Stimulated activated CD8-positive, alpha-beta memory T cell treated with anti-CD3 and anti-CD28 coated beads, Interleukin-15, amount 100 ng/mL, for 1 hour (primary cell): Measurements from ENCODE around the gene CNDP1.
"Not testable (repeated sequence)": the region's sequence is repeated elsewhere in the genome, so short reads cannot be mapped to it uniquely, and the experiment has no call there.

Experiments
- DNase-seq: peaks from one replicate; pipeline ENCODE4 v3.0.0-alpha.2; 2020; ENCODE audit warnings: low read depth

CNDP1 gene

GRCh38 chr18:74521068-74521725, 13.1 kb upstream of the CNDP1 start:
- no peak for DNase-seq

- DNase-seq = no peak
These were observed 11.4 kb upstream of the CNDP1 start for GRCh38 chr18:74522635-74523548.

- DNase-seq = no peak
These were observed 10.2 kb upstream of the CNDP1 start for GRCh38 chr18:74524097-74524496.

GRCh38 chr18:74524915-74525314, 9.4 kb upstream of the CNDP1 start:
- not testable (repeated sequence) for DNase-seq

- no peak for DNase-seq
These were observed 8.6 kb upstream of the CNDP1 start for GRCh38 chr18:74525741-74526140.

GRCh38 chr18:74526488-74526887, 7.8 kb upstream of the CNDP1 start:
- DNase-seq = no peak

- DNase-seq = no peak
These were observed 5.8 kb upstream of the CNDP1 start for GRCh38 chr18:74528478-74528877.

GRCh38 chr18:74528913-74529312, 5.4 kb upstream of the CNDP1 start:
- DNase-seq = no peak

- no peak for DNase-seq
These were observed 4.9 kb upstream of the CNDP1 start for GRCh38 chr18:74529378-74529777.

GRCh38 chr18:74529811-74530583, 4.3 kb upstream of the CNDP1 start:
- no peak for DNase-seq

GRCh38 chr18:74530584-74530862, 3.8 kb upstream of the CNDP1 start:
- DNase-seq = no peak

- no peak for DNase-seq
These were observed 3.3 kb upstream of the CNDP1 start for GRCh38 chr18:74531043-74531442.

GRCh38 chr18:74532511-74533025, 1.7 kb upstream of the CNDP1 start:
- DNase-seq = no peak

GRCh38 chr18:74533666-74534065, 634 bp upstream of the CNDP1 start:
- DNase-seq = no peak

GRCh38 chr18:74534981-74535649, 815 bp downstream of the CNDP1 start:
- DNase-seq = no peak

GRCh38 chr18:74539289-74539688, 5.0 kb downstream of the CNDP1 start:
- DNase-seq = no peak

GRCh38 chr18:74540652-74541421, 6.5 kb downstream of the CNDP1 start:
- no peak for DNase-seq

- no peak for DNase-seq
These were observed 7.6 kb downstream of the CNDP1 start for GRCh38 chr18:74541703-74542555.

- no peak for DNase-seq
These were observed 10.6 kb downstream of the CNDP1 start for GRCh38 chr18:74544898-74545297.

- DNase-seq = no peak
These were observed 11.7 kb downstream of the CNDP1 start for GRCh38 chr18:74546007-74546406.
